A673 (cell line): ENCODE results near the gene SLC17A7.

Source experiments
- CTCF ChIP-seq: fragments of 300-800, 200-600 bp; sonication (generic); conservative IDR thresholded peaks from 2 replicates; pipeline ENCODE4 v1.5.1; 2017; ENCODE audit warnings: low read depth, mild to moderate bottlenecking, antibody characterized with exemption, low read length, moderate library complexity, mixed read lengths
- EZH2 ChIP-seq: fragments of 200-600 bp; sonication (generic); IDR thresholded peaks from 2 replicates; pipeline ENCODE4 v1.6.1; 2017; ENCODE audit warnings: borderline replicate concordance, low read depth, mild to moderate bottlenecking, mixed read lengths, antibody characterized with exemption, low read length; ENCODE audit not compliant: poor library complexity, severe bottlenecking

- no peak for TF ChIP-seq EZH2
- TF ChIP-seq CTCF = no peak
These were observed 14.0 kb downstream of the SLC17A7 start for GRCh38 chr19:49427339-49427738.
